Testis (tissue), 3 donors: ENCODE measurements around the gene FGF23. TPM values are rescaled to one million over a fixed set of nuclear protein-coding genes. Genes with fewer than 3 reads are reported as not detected.
A peak's percentile ranks its signal among the peaks of the same experiment; 100 is the strongest.

Experiments
- DNase-seq: peaks from one replicate; pipeline ENCODE4 v3.0.0-alpha.2; 2019
- H3K27ac ChIP-seq, 2 donors: fragments of 200-600 bp; sonication (generic); one replicate each; pipeline ENCODE4 v1.5.1; 2019
- H3K27me3 ChIP-seq: fragments of 200-600 bp; sonication (generic); one replicate; pipeline ENCODE4 v1.5.1; 2019
- H3K36me3 ChIP-seq: fragments of 200-600 bp; sonication (generic); one replicate; pipeline ENCODE4 v1.5.1; 2017; ENCODE audit warnings: low read depth; ENCODE audit errors: missing control alignments
- H3K4me1 ChIP-seq: fragments of 200-600 bp; sonication (generic); one replicate; pipeline ENCODE4 v1.5.1; 2019
- H3K4me3 ChIP-seq, 2 donors: fragments of 200-600 bp; sonication (generic); one replicate each; pipeline ENCODE4 v1.5.1; 2017 to 2019
- H3K9me3 ChIP-seq: fragments of 200-600 bp; sonication (generic); one replicate; pipeline ENCODE4 v1.5.1; 2017
- CTCF ChIP-seq, 3 experiments: fragments of 450-650 bp in 2 of 3; fragments of 200-600 bp in 1 of 3; sonication (generic) in 1 of 3; IDR thresholded peaks; one replicate each; pipeline ENCODE4 v1.5.1; 2016 to 2019; ENCODE audit warnings: antibody characterized with exemption in 3 of 3, mild to moderate bottlenecking in 2 of 3, moderate library complexity in 1 of 3
- POLR2A ChIP-seq: fragments of 450-650 bp; IDR thresholded peaks from one replicate; pipeline ENCODE4 v1.6.1; 2017; ENCODE audit warnings: antibody characterized with exemption, mild to moderate bottlenecking, moderate library complexity
- WGBS, 2 donors: methylation state at CpG; one replicate each; pipeline ENCODE4 v1.1.5; 2018; 5-methylcytosine and 5-hydroxymethylcytosine counted together
- intact Hi-C: fragments of 100-400 bp; cut with DNase I; formaldehyde crosslinking; loops from one replicate; pipeline ENCODE4 v1.15.1; 2023; ENCODE audit warnings: low total_unique reads
- polyA plus RNA-seq: library from polyadenylated mRNA; stranded (reverse); fragments of 350-450 nt; fragmentation: Illumina TruSeq; extraction: RNeasy Lipid Tissue Mini Kit (QIAGEN cat#74804); gene quantifications from one replicate; pipeline ENCODE4 v1.2.3, GENCODE V29; 2014; ENCODE audit warnings: low read depth, low replicate concordance; ENCODE audit not compliant: insufficient read depth
- total RNA-seq, 2 donors: library from RNA; depleted of rRNA; stranded (reverse); fragments of >200 nt; gene quantifications; one replicate each; pipeline ENCODE4 v1.2.3, GENCODE V29; 2016

Gene FGF23
- total and polyA plus RNA-seq, 3 donors from 2014 or later: 0.12 TPM; not detected in 2

GRCh38 chr12:4325966-4326365 lies 53.5 kb downstream of the FGF23 start:
- no peak for TF ChIP-seq CTCF (IDR thresholded peaks at IDR 0.05)
- TF ChIP-seq POLR2A: no peak
- no peaks in the 10 kb centered on the region for H3K9me3 ChIP-seq
- WGBS, 2 donors: 51 to 64% methylated on average over 3 of the region's 3 CpGs
- no peaks in the 10 kb centered on the region for H3K27me3 ChIP-seq
- no peaks in the 10 kb centered on the region for H3K36me3 ChIP-seq
- intact Hi-C loops: no loop called here
- H3K4me3 ChIP-seq: no peak overlapping the region
- peaks cover 11% of the 10 kb centered on the region for H3K4me1 ChIP-seq
- DNase-seq: no peak
- no peak overlapping the region for H3K27ac ChIP-seq

- TF ChIP-seq POLR2A: no peak
- TF ChIP-seq CTCF (IDR thresholded peaks at IDR 0.05): no peak
- 71 to 81% methylated on average over 28 of the region's 28 CpGs for WGBS, 2 donors
- Histone ChIP-seq H3K27ac (no peak overlapping the region), H3K4me1 (peaks cover 17% of the 10 kb centered on the region), H3K4me3 (peak overlapping the region; percentile 9 to 29), H3K27me3 (no peaks in the 10 kb centered on the region), H3K36me3 (no peaks in the 10 kb centered on the region), H3K9me3 (no peaks in the 10 kb centered on the region)
- intact Hi-C loops: no loop called here
- DNase-seq: peak; percentile 62
Observed at GRCh38 chr12:4324366-4324765, 55.1 kb downstream of the FGF23 start.

GRCh38 chr12:4323396-4323795 lies 56.1 kb downstream of the FGF23 start:
- Histone ChIP-seq H3K36me3 (no peaks in the 10 kb centered on the region), H3K27ac (no peak overlapping the region), H3K4me3 (no peak overlapping the region), H3K27me3 (no peaks in the 10 kb centered on the region), H3K9me3 (no peaks in the 10 kb centered on the region), H3K4me1 (peaks cover 17% of the 10 kb centered on the region)
- DNase-seq: no peak
- TF ChIP-seq POLR2A: no peak
- TF ChIP-seq CTCF (IDR thresholded peaks at IDR 0.05): no peak
- intact Hi-C loops: no loop called here
- WGBS, 2 donors: 61 to 72% methylated on average over 4 of the region's 4 CpGs

GRCh38 chr12:4322726-4323125 lies 56.8 kb downstream of the FGF23 start:
- intact Hi-C loops: no loop called here
- Histone ChIP-seq H3K27me3 (no peaks in the 10 kb centered on the region), H3K4me1 (peaks cover 17% of the 10 kb centered on the region), H3K27ac (no peak overlapping the region), H3K4me3 (no peak overlapping the region), H3K36me3 (no peaks in the 10 kb centered on the region), H3K9me3 (no peaks in the 10 kb centered on the region)
- 58 to 71% methylated on average over 5 of the region's 5 CpGs for WGBS, 2 donors
- no peak for TF ChIP-seq CTCF (IDR thresholded peaks at IDR 0.05)
- no peak for TF ChIP-seq POLR2A
- DNase-seq: no peak

GRCh38 chr12:4320853-4321701 lies 58.4 kb downstream of the FGF23 start, which contains the start of gene TIGAR:
TSS of gene TIGAR (plus strand) at chr12:4321213. CDS start at chr12:4321272, 59 bp downstream.
- WGBS, 2 donors: 0 to 1% methylated on average over 15 to 57 of the region's 76 CpGs
- no peaks in the 10 kb centered on the region for H3K9me3 ChIP-seq
- H3K4me1 ChIP-seq: peaks cover 17% of the 10 kb centered on the region
- H3K36me3 ChIP-seq: no peaks in the 10 kb centered on the region
- intact Hi-C loops: no loop called here
- H3K27ac ChIP-seq: peak within 1 kb of the TSS; percentile 67 to 85
- peak; percentile 95 for DNase-seq
- H3K27me3 ChIP-seq: no peaks in the 10 kb centered on the region
- TF ChIP-seq POLR2A (peak; percentile 35), CTCF (IDR thresholded peaks at IDR 0.05) (peak in 1 of 3 experiments; percentile 6)
- H3K4me3 ChIP-seq: peak within 1 kb of the TSS; percentile 92 to 95
